Measurements from ENCODE around the gene TMEM63A. TPM values are rescaled to one million over a fixed set of nuclear protein-coding genes. Genes with fewer than 3 reads are reported as not detected.

The TMEM63A gene
- total and polyA plus RNA-seq, 10 of the 15 experiments (the other 5 are each of a cell fraction or from before 2014, with no cell fraction given) = 1.3 to 33.5 (median 15.2) TPM

DNA sequence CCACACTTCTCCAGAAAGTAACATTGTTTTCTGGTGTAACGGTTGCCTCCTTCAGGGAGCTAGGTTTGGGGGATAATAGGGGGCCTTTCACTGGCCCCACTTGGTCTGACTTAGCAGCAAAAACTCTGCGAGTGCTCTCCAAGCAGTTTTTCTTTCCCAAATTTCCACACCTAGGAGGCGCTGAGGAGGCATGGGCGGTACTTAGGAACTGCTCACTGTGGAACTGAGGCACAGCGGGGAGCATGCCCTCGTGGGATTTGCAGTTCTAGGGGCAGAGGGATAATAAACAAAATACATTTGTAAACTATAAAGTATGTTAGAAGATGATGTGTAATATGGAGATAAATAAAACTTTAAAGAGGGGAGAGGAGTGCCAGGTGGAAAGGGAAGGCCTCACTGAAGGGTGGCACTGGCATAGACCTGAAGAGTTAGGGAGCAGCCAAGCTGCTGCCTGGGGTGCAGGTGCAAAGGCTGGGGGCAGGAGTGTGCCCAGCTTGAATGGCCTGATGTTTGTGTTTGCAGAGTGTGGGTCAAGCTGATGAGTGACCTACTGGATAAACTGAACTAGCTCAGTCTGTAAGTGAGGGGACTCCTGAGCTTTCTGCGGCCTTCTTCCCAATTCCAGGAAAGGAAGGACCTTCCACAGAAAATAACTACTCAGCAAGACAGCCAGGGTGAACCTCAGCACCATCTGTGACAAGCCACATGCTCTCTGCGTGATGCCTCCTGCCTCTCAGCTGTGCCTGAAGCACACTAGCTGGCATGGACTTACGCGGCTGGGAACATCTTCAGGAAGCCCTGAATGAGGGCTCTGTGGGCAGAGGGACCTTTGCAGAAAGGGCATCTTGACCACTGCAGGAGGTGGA lies 70.3 kb downstream of the TMEM63A start:
- Histone ChIP-seq H3K4me1 (ENCODE audit: control insufficient read depth, insufficient read depth, low read length) (no peaks in the 10 kb centered on the region), H3K79me2 (ENCODE audit: control insufficient read depth, insufficient read depth, low read length) (no peaks in the 10 kb centered on the region), H3K9me3 (replicated peaks; ENCODE audit: control insufficient read depth, insufficient read depth, low read length) (no peaks in the 10 kb centered on the region), H2AFZ (ENCODE audit: control insufficient read depth, low read depth, low read length) (no peak overlapping the region), H3K9ac (ENCODE audit: control insufficient read depth, insufficient read depth, low read length) (no peak overlapping the region), H3K27me3 (replicated peaks in 1 of 2; ENCODE audit: control insufficient read depth in 2 of 2, insufficient read depth in 2 of 2, low read length in 1 of 2) (no peaks in the 10 kb centered on the region), H3K36me3 (ENCODE audit: control insufficient read depth in 2 of 2, insufficient read depth in 2 of 2, low read length in 1 of 2) (no peaks in the 10 kb centered on the region), H3K27ac (ENCODE audit: control insufficient read depth, insufficient read depth) (no peak overlapping the region), H3K4me3 (no peak overlapping the region), H3K4me2 (ENCODE audit: control insufficient read depth, insufficient read depth) (no peak overlapping the region), H4K20me1 (ENCODE audit: control insufficient read depth, insufficient read depth) (no peaks in the 10 kb centered on the region)
- DNase-seq (ENCODE audit: low read depth, low spot score) (no peak), ATAC-seq (no peak), FAIRE-seq (no peak)
- ChIA-PET CTCF (interaction anchor here (0.5 to 1.8 kb wide), 2 partner anchors 9 to 118 kb away, joined by 3 to 4 read pairs; no protein-coding TSS in a partner anchor), POLR2A (no interaction called here), SMC1A (ENCODE audit: uncharacterized antibody, unreplicated experiment) (interaction anchor here (0.7 to 1.2 kb wide), 2 partner anchors 24 to 165 kb away, joined by 4 read pairs; no protein-coding TSS in a partner anchor), RAD21 (ENCODE audit: unreplicated experiment) (no interaction called here)
- in situ Hi-C loops (cut with MboI) (no loop called here), intact Hi-C loops (cut with micrococcal nuclease; ENCODE audit: unreplicated experiment) (no loop called here)
- 64% methylated on average over 10 of the region's 10 CpGs for WGBS (ENCODE audit: insufficient coverage, insufficient replicate concordance, low lambda C conversion rate, missing lambda C conversion rate)
- no TSS peak for BruUV-seq (replicated peaks)
- TF ChIP-seq, protein P1, sequence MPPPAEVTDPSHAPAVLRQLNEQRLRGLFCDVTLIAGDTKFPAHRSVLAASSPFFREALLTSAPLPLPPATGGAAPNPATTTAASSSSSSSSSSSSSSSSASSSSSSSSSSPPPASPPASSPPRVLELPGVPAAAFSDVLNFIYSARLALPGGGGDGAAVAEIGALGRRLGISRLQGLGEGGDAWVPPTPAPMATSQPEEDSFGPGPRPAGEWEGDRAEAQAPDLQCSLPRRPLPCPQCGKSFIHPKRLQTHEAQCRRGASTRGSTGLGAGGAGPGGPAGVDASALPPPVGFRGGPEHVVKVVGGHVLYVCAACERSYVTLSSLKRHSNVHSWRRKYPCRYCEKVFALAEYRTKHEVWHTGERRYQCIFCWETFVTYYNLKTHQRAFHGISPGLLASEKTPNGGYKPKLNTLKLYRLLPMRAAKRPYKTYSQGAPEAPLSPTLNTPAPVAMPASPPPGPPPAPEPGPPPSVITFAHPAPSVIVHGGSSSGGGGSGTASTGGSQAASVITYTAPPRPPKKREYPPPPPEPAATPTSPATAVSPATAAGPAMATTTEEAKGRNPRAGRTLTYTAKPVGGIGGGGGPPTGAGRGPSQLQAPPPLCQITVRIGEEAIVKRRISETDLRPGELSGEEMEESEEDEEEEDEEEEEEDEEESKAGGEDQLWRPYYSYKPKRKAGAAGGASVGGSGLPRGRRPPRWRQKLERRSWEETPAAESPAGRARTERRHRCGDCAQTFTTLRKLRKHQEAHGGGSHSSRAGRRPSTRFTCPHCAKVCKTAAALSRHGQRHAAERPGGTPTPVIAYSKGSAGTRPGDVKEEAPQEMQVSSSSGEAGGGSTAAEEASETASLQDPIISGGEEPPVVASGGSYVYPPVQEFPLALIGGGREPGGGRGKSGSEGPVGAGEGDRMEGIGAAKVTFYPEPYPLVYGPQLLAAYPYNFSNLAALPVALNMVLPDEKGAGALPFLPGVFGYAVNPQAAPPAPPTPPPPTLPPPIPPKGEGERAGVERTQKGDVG (CRISPR knock-in tag; IDR thresholded peaks at IDR 0.05) = no peak
- TF ChIP-seq TCF3 (IDR thresholded peaks at IDR 0.05; ENCODE audit: borderline replicate concordance, insufficient read depth, low read depth, low read length) (no peak), ATF7 (IDR thresholded peaks at IDR 0.05; ENCODE audit: low read depth) (no peak), GATAD2B (conservative IDR thresholded peaks at IDR 0.05; ENCODE audit: low read depth) (no peak), ELK1 (IDR thresholded peaks at IDR 0.05; ENCODE audit: low read depth, low read length) (no peak), SIX5 (IDR thresholded peaks at IDR 0.05; ENCODE audit: low read depth, low read length, severe bottlenecking) (no peak), FOS (IDR thresholded peaks at IDR 0.05; ENCODE audit: borderline replicate concordance, extremely low read depth, insufficient read length) (no peak)
- TF ChIP-seq, protein P2, sequence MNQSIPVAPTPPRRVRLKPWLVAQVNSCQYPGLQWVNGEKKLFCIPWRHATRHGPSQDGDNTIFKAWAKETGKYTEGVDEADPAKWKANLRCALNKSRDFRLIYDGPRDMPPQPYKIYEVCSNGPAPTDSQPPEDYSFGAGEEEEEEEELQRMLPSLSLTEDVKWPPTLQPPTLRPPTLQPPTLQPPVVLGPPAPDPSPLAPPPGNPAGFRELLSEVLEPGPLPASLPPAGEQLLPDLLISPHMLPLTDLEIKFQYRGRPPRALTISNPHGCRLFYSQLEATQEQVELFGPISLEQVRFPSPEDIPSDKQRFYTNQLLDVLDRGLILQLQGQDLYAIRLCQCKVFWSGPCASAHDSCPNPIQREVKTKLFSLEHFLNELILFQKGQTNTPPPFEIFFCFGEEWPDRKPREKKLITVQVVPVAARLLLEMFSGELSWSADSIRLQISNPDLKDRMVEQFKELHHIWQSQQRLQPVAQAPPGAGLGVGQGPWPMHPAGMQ (IDR thresholded peaks at IDR 0.05; ENCODE audit: borderline replicate concordance) = no peak
- TF ChIP-seq, protein P3, sequence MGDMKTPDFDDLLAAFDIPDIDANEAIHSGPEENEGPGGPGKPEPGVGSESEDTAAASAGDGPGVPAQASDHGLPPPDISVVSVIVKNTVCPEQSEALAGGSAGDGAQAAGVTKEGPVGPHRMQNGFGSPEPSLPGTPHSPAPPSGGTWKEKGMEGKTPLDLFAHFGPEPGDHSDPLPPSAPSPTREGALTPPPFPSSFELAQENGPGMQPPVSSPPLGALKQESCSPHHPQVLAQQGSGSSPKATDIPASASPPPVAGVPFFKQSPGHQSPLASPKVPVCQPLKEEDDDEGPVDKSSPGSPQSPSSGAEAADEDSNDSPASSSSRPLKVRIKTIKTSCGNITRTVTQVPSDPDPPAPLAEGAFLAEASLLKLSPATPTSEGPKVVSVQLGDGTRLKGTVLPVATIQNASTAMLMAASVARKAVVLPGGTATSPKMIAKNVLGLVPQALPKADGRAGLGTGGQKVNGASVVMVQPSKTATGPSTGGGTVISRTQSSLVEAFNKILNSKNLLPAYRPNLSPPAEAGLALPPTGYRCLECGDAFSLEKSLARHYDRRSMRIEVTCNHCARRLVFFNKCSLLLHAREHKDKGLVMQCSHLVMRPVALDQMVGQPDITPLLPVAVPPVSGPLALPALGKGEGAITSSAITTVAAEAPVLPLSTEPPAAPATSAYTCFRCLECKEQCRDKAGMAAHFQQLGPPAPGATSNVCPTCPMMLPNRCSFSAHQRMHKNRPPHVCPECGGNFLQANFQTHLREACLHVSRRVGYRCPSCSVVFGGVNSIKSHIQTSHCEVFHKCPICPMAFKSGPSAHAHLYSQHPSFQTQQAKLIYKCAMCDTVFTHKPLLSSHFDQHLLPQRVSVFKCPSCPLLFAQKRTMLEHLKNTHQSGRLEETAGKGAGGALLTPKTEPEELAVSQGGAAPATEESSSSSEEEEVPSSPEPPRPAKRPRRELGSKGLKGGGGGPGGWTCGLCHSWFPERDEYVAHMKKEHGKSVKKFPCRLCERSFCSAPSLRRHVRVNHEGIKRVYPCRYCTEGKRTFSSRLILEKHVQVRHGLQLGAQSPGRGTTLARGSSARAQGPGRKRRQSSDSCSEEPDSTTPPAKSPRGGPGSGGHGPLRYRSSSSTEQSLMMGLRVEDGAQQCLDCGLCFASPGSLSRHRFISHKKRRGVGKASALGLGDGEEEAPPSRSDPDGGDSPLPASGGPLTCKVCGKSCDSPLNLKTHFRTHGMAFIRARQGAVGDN (IDR thresholded peaks at IDR 0.05) = no peak
